GM20000 (cell line): ENCODE results near the gene HTT.

Experiments used
- DNase-seq: peaks from one replicate; pipeline ENCODE4 v3.0.0; 2012; ENCODE audit warnings: low spot score
- CTCF ChIP-seq: IDR thresholded peaks from 2 replicates; pipeline ENCODE4 v1.5.1; 2012; ENCODE audit warnings: mild to moderate bottlenecking, control low read depth; ENCODE audit errors: extremely low read depth, missing control alignments

HTT gene

GRCh38 chr4:3235581-3235980 lies 161.1 kb downstream of the HTT start:
- TF ChIP-seq CTCF = no peak
- no peak for DNase-seq

- no peak for TF ChIP-seq CTCF
Measured at GRCh38 chr4:3236326-3236878, 161.9 kb downstream of the HTT start.

GRCh38 chr4:3237266-3237665 lies 162.8 kb downstream of the HTT start:
- DNase-seq = no peak
- TF ChIP-seq CTCF = no peak

More at GRCh38 chr4:3236326-3236878, 161.9 kb downstream of the HTT start:
- no peak for DNase-seq

GRCh38 chr4:3237712-3238560 lies 163.5 kb downstream of the HTT start:
- DNase-seq = no peak
- no peak for TF ChIP-seq CTCF

GRCh38 chr4:3238721-3239120 lies 164.2 kb downstream of the HTT start:
- TF ChIP-seq CTCF = no peak
- DNase-seq = no peak

- DNase-seq = no peak
- TF ChIP-seq CTCF = no peak
Measured at GRCh38 chr4:3239303-3239702, 164.8 kb downstream of the HTT start.
